Measurements from ENCODE around the gene ALDH1L1. TPM values are rescaled to one million over a fixed set of nuclear protein-coding genes. Genes with fewer than 3 reads are reported as not detected.

Gene ALDH1L1
- total RNA-seq, 1 donor from 2014 or later, result 3.3 TPM

- H3K27me3 ChIP-seq, result no peaks in the 10 kb centered on the region
- H3K9me3 ChIP-seq, result no peaks in the 10 kb centered on the region
- no peak for TF ChIP-seq CTCF (IDR thresholded peaks at IDR 0.05)
- H3K4me3 ChIP-seq, result peak overlapping the region; percentile 68
- no peaks in the 10 kb centered on the region for H3K36me3 ChIP-seq
- DNase-seq (no peak), ATAC-seq (no peak)
- H3K4me1 ChIP-seq, result peaks cover 6% of the 10 kb centered on the region
- H3K27ac ChIP-seq, result peak overlapping the region; percentile 86
- intact Hi-C loops (cut with DNase I), result no loop called here
Measured at GRCh38 chr3:126084768-126085180, 95.6 kb downstream of the ALDH1L1 start.

GRCh38 chr3:126083913-126084767, 96.2 kb downstream of the ALDH1L1 start, which contains the start of gene SLC41A3:
TSS of gene SLC41A3 (minus strand) at chr3:126084124. CDS start at chr3:126068219, 15,905 bp downstream.
- intact Hi-C loops (cut with DNase I), result no loop called here
- no peaks in the 10 kb centered on the region for H3K27me3 ChIP-seq
- ATAC-seq, result peak; percentile 98
- DNase-seq, result peak; percentile 97
- TF ChIP-seq CTCF (IDR thresholded peaks at IDR 0.05), result peak; percentile 57
- peak within 1 kb of the TSS; percentile 68 for H3K4me3 ChIP-seq
- H3K36me3 ChIP-seq, result no peaks in the 10 kb centered on the region
- H3K4me1 ChIP-seq, result peaks cover 6% of the 10 kb centered on the region
- no peaks in the 10 kb centered on the region for H3K9me3 ChIP-seq
- peak within 1 kb of the TSS; percentile 86 for H3K27ac ChIP-seq

GRCh38 chr3:126083511-126083912, 96.9 kb downstream of the ALDH1L1 start:
- Histone ChIP-seq H3K4me1 (peaks cover 6% of the 10 kb centered on the region), H3K9me3 (no peaks in the 10 kb centered on the region), H3K4me3 (peak overlapping the region; percentile 68), H3K27me3 (no peaks in the 10 kb centered on the region), H3K27ac (peak overlapping the region; percentile 86), H3K36me3 (no peaks in the 10 kb centered on the region)
- ATAC-seq, result peak; percentile 71
- DNase-seq, result peak; percentile 76
- no peak for TF ChIP-seq CTCF (IDR thresholded peaks at IDR 0.05)
- intact Hi-C loops (cut with DNase I), result no loop called here

GRCh38 chr3:126083138-126083445, 97.3 kb downstream of the ALDH1L1 start:
- DNase-seq (no peak), ATAC-seq (no peak)
- no peak for TF ChIP-seq CTCF (IDR thresholded peaks at IDR 0.05)
- H3K27ac ChIP-seq, result peak overlapping the region; percentile 86
- peak overlapping the region; percentile 68 for H3K4me3 ChIP-seq
- no peaks in the 10 kb centered on the region for H3K27me3 ChIP-seq
- H3K36me3 ChIP-seq, result no peaks in the 10 kb centered on the region
- peaks cover 6% of the 10 kb centered on the region for H3K4me1 ChIP-seq
- no peaks in the 10 kb centered on the region for H3K9me3 ChIP-seq
- intact Hi-C loops (cut with DNase I), result no loop called here

GRCh38 chr3:126082362-126083137, 97.8 kb downstream of the ALDH1L1 start:
- peak overlapping the region; percentile 68 for H3K4me3 ChIP-seq
- ATAC-seq, result no peak
- intact Hi-C loops (cut with DNase I), result no loop called here

More at GRCh38 chr3:126082362-126083137, 97.8 kb downstream of the ALDH1L1 start:
- Histone ChIP-seq H3K36me3 (no peaks in the 10 kb centered on the region), H3K4me1 (peaks cover 6% of the 10 kb centered on the region), H3K9me3 (no peaks in the 10 kb centered on the region), H3K27me3 (no peaks in the 10 kb centered on the region), H3K27ac (peak overlapping the region; percentile 86)
- TF ChIP-seq CTCF (IDR thresholded peaks at IDR 0.05), result no peak
- DNase-seq, result no peak
